Measurements from ENCODE around the gene UTS2B.
"Not testable (repeated sequence)": the region's sequence is repeated elsewhere in the genome, so short reads cannot be mapped to it uniquely, and the experiment has no call there.

Gene UTS2B

DNA sequence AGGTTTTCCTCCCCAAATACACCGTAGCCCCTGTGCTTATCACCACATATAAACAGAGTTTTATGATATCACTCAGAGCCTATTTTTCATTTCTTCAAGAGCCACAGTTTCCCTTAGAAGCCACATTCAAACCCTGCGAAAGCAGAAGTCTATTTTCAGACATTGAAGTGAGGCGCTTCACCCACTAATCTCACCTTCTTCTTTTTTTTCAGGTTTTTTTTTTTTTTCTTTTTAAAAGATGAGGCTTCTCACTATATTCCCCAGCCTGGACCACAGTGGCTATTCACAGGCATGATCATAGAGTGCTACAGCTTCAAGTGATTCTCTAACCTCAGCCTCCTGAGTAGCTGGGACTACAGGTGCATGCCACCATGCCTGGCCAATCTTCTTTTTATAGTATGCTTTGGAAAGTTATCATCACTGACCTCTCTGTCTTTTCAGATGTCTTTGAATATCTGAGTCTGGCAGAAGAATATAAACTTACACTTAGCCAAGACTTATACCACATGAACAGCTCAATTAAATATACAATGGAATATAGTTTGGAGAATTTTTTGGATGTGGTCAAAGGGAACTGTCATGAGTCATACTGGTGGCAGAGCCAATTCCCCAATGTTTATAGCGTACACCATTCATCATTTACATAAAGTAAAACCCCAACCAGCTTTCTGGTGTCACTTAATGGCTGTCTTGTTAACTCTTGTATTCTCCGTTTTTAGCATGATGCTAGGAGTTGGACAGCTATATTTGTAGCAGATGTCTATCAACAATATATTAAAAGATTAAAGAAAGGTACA, 60.8 kb downstream of the UTS2B start:
- no peak for DNase-seq

DNA sequence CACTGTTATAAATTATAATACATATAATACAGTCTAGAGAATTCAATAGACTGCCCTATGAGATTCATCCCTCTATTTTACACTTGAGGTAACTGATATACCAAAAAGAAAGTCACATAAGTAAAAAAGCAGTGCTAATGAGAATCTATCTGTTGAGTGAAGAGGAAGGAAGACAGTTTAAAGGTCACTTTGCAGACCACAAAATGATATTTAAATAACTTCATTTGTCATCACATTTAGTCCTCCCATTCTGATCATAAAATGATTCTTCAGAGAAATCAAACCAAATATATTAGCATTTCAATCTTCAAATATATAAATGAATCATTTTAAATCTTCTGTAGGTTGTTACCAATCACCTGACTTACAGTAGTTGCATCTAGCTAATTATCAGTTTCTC, 61.6 kb downstream of the UTS2B start:
- no peak for DNase-seq

- no peak for DNase-seq
Measured at GRCh38 chr3:191263850-191264249, 66.5 kb downstream of the UTS2B start.

GRCh38 chr3:191263365-191263764, 67.0 kb downstream of the UTS2B start:
- DNase-seq, result no peak

DNA sequence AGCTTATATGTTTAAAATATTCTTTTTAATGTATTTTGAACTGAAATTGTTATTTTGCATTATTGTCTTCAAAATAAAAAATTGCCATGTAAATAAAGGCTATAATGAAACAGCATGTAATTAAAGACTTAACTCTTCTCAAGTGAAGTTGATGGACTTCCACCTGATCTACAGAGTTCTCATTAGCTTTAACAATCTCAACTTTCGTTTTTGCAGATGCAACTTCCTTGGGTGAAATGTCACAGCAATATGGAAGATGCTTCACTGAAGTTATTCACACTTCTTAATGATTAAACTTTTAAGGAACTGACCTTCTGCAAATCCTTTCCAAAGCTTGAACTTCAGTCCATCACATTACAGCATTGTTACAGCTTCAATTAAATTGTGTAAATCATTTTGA, 67.7 kb downstream of the UTS2B start:
- no peak for DNase-seq

GRCh38 chr3:191261304-191261638, 69.1 kb downstream of the UTS2B start:
- no peak for DNase-seq

DNA sequence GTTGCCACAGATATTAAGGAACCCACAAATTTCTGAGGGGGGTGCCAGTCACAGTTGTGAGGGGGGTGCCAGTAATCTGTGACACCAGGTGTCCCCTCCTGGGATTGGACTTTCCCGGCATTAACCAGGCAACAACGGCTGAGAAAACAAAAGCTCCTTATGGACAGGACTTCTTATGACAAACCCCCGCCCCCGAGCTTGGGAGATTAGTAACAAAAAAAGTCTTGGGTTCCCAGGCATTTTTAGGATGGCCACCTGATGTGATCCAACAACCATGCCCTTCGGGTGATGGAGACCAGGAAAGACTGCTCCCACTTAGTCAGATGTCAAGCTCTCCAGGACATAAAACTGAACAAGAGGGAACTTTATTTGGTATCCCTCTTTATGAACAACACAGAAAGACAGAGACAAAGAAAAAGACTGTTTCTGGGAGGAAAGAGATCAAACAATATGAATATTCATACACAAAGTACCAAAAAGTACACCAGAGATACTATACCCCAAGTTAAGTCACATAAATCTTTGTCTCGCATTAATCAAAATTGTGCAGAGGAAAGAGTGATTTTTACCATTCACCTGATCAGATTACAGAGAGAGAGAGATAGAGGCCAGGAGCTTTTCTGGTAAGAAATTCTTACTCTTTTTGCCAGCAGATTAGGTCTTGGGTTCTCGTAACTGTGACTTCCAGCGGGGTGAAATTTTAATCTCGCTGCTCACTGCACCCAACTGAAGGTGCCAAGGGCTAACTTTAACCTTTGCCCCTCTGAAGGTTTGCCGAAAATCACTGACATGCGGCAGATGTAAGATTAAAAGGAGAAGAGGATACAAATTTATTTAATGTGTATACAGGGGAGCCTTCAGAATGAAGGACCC, 69.7 kb downstream of the UTS2B start:
- no peak for DNase-seq

GRCh38 chr3:191259486-191259885, 70.8 kb downstream of the UTS2B start:
- no peak for DNase-seq

DNA sequence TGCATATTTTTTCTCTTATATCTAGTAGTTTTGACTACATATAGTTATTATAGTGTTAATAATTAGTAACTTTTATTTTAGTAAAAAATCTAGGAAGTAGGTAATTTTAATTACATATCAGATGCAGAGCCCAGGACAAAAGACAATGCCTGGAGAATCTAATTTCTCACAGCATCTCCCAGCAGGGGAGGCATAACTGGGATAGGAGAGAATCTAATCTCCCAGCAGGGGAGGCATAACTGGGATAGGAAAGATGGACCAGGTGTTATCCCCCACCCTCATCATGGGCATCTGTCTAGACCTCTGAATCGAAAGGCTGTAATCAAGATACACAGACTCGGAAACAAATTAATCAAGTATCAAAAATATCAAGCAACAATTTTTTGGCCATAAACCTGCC, 73.0 kb downstream of the UTS2B start:
- DNase-seq, result no peak

DNA sequence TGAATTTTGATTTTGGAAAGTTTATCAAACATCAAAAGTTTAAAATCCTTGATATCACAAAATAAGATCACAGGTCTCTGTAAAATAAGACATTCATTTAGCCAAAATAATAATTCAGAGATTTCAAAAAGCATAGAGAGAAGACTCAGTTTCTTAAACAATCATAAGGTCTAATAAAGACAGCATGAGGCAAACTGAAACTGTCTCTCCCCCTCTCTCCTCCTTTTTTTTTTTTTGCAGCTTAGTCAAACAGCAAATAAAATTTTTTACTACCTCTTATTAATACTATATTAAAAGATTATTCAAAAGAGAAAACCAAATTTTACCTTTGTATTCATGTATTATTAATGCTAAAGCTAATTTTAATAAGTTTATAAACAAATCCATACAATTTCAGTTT, 73.9 kb downstream of the UTS2B start:
- no peak for DNase-seq

GRCh38 chr3:191255156-191255555, 75.2 kb downstream of the UTS2B start:
- no peak for DNase-seq

- DNase-seq, result no peak
Measured at GRCh38 chr3:191254098-191254873, 76.0 kb downstream of the UTS2B start.

- no peak for DNase-seq
Measured at GRCh38 chr3:191253089-191253799, 77.1 kb downstream of the UTS2B start.

DNA sequence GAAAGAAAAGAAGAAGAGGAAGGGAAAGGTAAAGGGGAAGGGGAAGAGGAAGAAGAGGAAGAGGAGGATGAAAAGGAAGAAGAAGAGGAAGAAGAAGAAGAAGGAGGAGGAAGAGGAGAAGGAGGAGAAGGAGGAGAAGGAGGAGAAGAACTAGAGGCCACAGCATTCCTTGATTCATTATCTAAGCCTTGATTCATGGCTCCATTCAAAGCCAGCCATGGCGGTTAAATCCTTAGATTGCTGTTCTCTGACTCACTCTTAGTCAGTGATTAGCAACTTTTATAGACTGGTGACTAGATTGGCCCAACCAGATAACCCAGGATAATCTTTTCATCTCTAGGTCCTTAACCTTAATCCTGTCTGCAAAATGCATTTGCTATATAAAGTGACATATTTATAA, 83.7 kb downstream of the UTS2B start:
- DNase-seq, result no peak

GRCh38 chr3:191246034-191246433, 84.3 kb downstream of the UTS2B start:
- not testable (repeated sequence) for DNase-seq

DNA sequence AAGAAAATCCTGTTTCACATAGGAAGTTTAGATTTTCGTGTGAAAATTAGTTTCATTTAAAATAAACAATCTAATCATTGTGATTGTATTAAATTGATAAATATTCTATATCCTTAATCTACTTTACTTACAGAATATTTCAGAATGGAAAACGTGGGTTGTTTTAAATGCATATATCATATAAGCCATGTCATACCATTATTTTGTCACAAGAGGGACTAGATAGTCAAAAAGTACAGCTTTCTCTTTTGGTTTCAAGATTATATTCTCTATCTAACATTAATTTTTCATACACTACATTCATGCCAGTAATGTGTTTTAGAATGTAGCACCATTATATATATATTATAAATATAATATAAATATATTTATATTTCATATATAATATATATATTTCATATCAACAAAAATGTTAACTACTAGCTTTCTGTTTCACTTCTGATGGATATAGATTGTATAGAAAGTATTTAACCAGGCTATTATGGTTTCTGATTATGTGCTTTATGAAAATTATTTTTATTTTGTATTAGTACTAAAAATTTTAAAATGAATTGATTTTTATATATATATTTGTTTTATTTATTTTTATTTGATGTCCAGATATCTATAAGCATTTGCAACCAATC, 86.0 kb downstream of the UTS2B start:
- peak; percentile 13 for DNase-seq

- no peak for DNase-seq
Measured at GRCh38 chr3:191240486-191240885, 89.8 kb downstream of the UTS2B start.

DNA sequence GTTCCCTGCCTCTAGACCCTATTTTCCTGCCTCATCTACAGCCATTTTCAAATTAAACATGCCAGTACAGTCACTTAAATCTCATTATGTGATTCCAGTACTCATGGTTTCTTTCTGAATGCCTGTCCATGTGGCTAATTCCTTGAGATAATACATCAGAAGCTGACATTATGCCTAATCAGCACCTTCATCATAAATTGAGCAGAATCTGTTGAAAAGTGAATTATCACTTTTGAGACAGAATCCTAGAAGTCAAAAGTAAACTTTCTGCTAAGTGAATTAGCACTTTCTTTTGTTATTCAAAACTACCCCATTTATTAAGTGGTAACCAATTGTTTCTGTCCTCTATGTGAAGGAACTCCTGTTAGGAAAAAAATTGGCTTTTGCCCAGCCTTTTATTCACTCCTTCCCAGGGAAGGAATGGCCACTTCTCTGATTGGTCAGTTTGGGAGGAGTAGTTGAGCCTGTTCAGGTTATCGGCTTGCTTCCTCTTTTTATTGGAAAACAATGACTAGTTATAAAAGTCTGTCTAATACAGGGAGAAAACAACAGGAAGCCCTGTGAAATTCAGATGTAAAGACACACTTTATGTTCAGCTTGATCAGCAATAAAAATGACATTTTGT, 90.8 kb downstream of the UTS2B start:
- no peak for DNase-seq

DNA sequence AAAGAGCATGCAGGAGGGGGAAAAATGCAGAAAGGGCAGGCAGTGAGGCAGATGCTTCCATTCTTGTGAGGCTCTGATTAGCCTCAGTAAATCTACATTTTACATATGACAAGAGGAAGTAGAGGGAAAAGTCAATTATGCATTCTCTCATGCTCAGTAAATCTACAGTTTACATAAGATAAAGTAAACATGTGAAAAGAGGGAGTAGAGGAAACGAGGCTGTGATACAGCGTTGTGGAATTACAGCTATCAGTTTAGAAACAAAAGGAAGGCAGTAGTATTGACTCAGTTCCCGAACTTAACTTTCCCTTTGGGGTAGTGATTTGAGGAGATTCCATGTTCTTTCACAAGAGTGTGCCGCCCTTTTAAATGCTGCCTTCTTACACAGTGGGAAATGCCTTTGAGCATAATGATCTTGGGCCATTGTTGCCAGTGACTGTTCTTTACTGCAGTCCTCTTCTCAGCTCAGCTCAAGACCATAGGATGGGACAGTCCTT, 92.0 kb downstream of the UTS2B start:
- DNase-seq, result no peak

GRCh38 chr3:191237047-191237882, 93.1 kb downstream of the UTS2B start:
- no peak for DNase-seq

GRCh38 chr3:191236646-191237045, 93.7 kb downstream of the UTS2B start:
- DNase-seq, result no peak
